SU-DHL-6 (cell line): ENCODE data around the gene CASP9.

ENCODE experiments used
- EZH2phosphoT487 ChIP-seq: fragments of 200-600 bp; sonication (generic), shearing (Covaris generic); conservative IDR thresholded peaks from 2 replicates; pipeline ENCODE4 v1.6.1; 2018; ENCODE audit warnings: mild to moderate bottlenecking, antibody characterized with exemption, low read length, moderate library complexity, mixed read lengths
- TF ChIP-seq, protein P1 (sequence below): fragments of 200-600 bp; sonication (generic); IDR thresholded peaks from one replicate; pipeline ENCODE4 v1.5.1; 2017; ENCODE audit warnings: antibody characterized with exemption, mild to moderate bottlenecking, low read length, moderate library complexity; ENCODE audit not compliant: insufficient read depth, poor library complexity, severe bottlenecking

- no peak for TF ChIP-seq EZH2phosphoT487
- TF ChIP-seq, protein P1, sequence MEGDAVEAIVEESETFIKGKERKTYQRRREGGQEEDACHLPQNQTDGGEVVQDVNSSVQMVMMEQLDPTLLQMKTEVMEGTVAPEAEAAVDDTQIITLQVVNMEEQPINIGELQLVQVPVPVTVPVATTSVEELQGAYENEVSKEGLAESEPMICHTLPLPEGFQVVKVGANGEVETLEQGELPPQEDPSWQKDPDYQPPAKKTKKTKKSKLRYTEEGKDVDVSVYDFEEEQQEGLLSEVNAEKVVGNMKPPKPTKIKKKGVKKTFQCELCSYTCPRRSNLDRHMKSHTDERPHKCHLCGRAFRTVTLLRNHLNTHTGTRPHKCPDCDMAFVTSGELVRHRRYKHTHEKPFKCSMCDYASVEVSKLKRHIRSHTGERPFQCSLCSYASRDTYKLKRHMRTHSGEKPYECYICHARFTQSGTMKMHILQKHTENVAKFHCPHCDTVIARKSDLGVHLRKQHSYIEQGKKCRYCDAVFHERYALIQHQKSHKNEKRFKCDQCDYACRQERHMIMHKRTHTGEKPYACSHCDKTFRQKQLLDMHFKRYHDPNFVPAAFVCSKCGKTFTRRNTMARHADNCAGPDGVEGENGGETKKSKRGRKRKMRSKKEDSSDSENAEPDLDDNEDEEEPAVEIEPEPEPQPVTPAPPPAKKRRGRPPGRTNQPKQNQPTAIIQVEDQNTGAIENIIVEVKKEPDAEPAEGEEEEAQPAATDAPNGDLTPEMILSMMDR: no peak
Measured at GRCh38 chr1:15510611-15511405, 13.2 kb downstream of the CASP9 start.
